Activated T-cell treated with anti-CD3 and anti-CD28 coated beads for 4 hours (primary cell): ENCODE measurements around the gene AOPEP.

ENCODE experiments used
- DNase-seq: peaks from one replicate; pipeline ENCODE4 v3.0.0-alpha.2; 2020

Gene AOPEP

GRCh38 chr9:95090871-95091577 lies 364.5 kb downstream of the AOPEP start:
- DNase-seq: no peak

GRCh38 chr9:95091601-95092261 lies 365.2 kb downstream of the AOPEP start:
- DNase-seq: no peak

- DNase-seq: no peak
Observed at GRCh38 chr9:95092262-95093072, 366.0 kb downstream of the AOPEP start.

GRCh38 chr9:95093586-95093985 lies 367.1 kb downstream of the AOPEP start:
- no peak for DNase-seq

- no peak for DNase-seq
Observed at GRCh38 chr9:95094002-95094401, 367.5 kb downstream of the AOPEP start.

- DNase-seq: no peak
Observed at GRCh38 chr9:95095641-95096355, 369.3 kb downstream of the AOPEP start.

- DNase-seq: no peak
Observed at GRCh38 chr9:95096381-95096780, 369.9 kb downstream of the AOPEP start.

- DNase-seq: no peak
Observed at GRCh38 chr9:95096807-95097206, 370.3 kb downstream of the AOPEP start.

GRCh38 chr9:95097279-95097678 lies 370.8 kb downstream of the AOPEP start:
- DNase-seq: no peak

- DNase-seq: no peak
Observed at GRCh38 chr9:95098391-95098921, 372.0 kb downstream of the AOPEP start.

GRCh38 chr9:95099321-95100070 lies 373.0 kb downstream of the AOPEP start:
- DNase-seq: no peak

GRCh38 chr9:95100071-95100627 lies 373.6 kb downstream of the AOPEP start:
- no peak for DNase-seq

GRCh38 chr9:95101326-95101725 lies 374.8 kb downstream of the AOPEP start:
- DNase-seq: no peak

- no peak for DNase-seq
Observed at GRCh38 chr9:95102001-95102433, 375.5 kb downstream of the AOPEP start.

- no peak for DNase-seq
Observed at GRCh38 chr9:95102572-95102971, 376.1 kb downstream of the AOPEP start.

- DNase-seq: no peak
Observed at GRCh38 chr9:95103281-95103771, 376.8 kb downstream of the AOPEP start.

GRCh38 chr9:95103871-95104580 lies 377.5 kb downstream of the AOPEP start:
- no peak for DNase-seq

GRCh38 chr9:95104581-95104960 lies 378.1 kb downstream of the AOPEP start:
- no peak for DNase-seq

GRCh38 chr9:95104980-95105379 lies 378.5 kb downstream of the AOPEP start:
- no peak for DNase-seq

GRCh38 chr9:95105519-95106287 lies 379.2 kb downstream of the AOPEP start:
- DNase-seq: no peak
